Activated CD8-positive, alpha-beta memory T cell treated with anti-CD3 and anti-CD28 coated beads, Interleukin-2, amount 50 U/mL, for 1 hour (primary cell): Measurements from ENCODE around the gene TNKS2.
"Not testable (repeated sequence)": the region's sequence is repeated elsewhere in the genome, so short reads cannot be mapped to it uniquely, and the experiment has no call there.

Experiments
- DNase-seq: peaks from one replicate; pipeline ENCODE4 v3.0.0-alpha.2; 2020; ENCODE audit errors: extremely low read depth

TNKS2 gene

GRCh38 chr10:91796331-91797047, 1.7 kb upstream of the TNKS2 start:
- no peak for DNase-seq

- no peak for DNase-seq
Observed at GRCh38 chr10:91797048-91797690, 1.1 kb upstream of the TNKS2 start.

GRCh38 chr10:91798649-91799611, 704 bp downstream of the TNKS2 start:
- DNase-seq, result peak; percentile 13

GRCh38 chr10:91799612-91799975, 1.4 kb downstream of the TNKS2 start:
- no peak for DNase-seq

- DNase-seq, result no peak
Observed at GRCh38 chr10:91800182-91800581, 2.0 kb downstream of the TNKS2 start.

GRCh38 chr10:91800756-91801155, 2.5 kb downstream of the TNKS2 start:
- no peak for DNase-seq

GRCh38 chr10:91803386-91804125, 5.3 kb downstream of the TNKS2 start:
- DNase-seq, result no peak

- DNase-seq, result no peak
Observed at GRCh38 chr10:91804126-91804510, 5.9 kb downstream of the TNKS2 start.

- DNase-seq, result no peak
Observed at GRCh38 chr10:91805110-91805838, 7.0 kb downstream of the TNKS2 start.

- DNase-seq, result not testable (repeated sequence)
Observed at GRCh38 chr10:91807264-91807663, 9.0 kb downstream of the TNKS2 start.

GRCh38 chr10:91813251-91813650, 15.0 kb downstream of the TNKS2 start:
- no peak for DNase-seq

GRCh38 chr10:91816981-91817380, 18.8 kb downstream of the TNKS2 start:
- no peak for DNase-seq

- no peak for DNase-seq
Observed at GRCh38 chr10:91820144-91820543, 21.9 kb downstream of the TNKS2 start.

- no peak for DNase-seq
Observed at GRCh38 chr10:91824076-91824475, 25.9 kb downstream of the TNKS2 start.

GRCh38 chr10:91829268-91829667, 31.0 kb downstream of the TNKS2 start:
- no peak for DNase-seq

- DNase-seq, result no peak
Observed at GRCh38 chr10:91838199-91838598, 40.0 kb downstream of the TNKS2 start.

- no peak for DNase-seq
Observed at GRCh38 chr10:91843083-91843482, 44.9 kb downstream of the TNKS2 start.

- no peak for DNase-seq
Observed at GRCh38 chr10:91856637-91857036, 58.4 kb downstream of the TNKS2 start.

GRCh38 chr10:91860885-91861284, 62.7 kb downstream of the TNKS2 start:
- no peak for DNase-seq

- no peak for DNase-seq
Observed at GRCh38 chr10:91864099-91864498, 65.9 kb downstream of the TNKS2 start.

GRCh38 chr10:91864744-91865143, 66.5 kb downstream of the TNKS2 start:
- DNase-seq, result no peak
